HUDEP-2 (cell line): Measurements from ENCODE around the gene MED16.

Experiments
- DNase-seq, 76 experiments: peaks; one replicate each; lab custom pipeline; 2025; ENCODE audit not compliant: unreplicated experiment in 76 of 76; lab: John Stamatoyannopoulos, UW

MED16 gene

DNA sequence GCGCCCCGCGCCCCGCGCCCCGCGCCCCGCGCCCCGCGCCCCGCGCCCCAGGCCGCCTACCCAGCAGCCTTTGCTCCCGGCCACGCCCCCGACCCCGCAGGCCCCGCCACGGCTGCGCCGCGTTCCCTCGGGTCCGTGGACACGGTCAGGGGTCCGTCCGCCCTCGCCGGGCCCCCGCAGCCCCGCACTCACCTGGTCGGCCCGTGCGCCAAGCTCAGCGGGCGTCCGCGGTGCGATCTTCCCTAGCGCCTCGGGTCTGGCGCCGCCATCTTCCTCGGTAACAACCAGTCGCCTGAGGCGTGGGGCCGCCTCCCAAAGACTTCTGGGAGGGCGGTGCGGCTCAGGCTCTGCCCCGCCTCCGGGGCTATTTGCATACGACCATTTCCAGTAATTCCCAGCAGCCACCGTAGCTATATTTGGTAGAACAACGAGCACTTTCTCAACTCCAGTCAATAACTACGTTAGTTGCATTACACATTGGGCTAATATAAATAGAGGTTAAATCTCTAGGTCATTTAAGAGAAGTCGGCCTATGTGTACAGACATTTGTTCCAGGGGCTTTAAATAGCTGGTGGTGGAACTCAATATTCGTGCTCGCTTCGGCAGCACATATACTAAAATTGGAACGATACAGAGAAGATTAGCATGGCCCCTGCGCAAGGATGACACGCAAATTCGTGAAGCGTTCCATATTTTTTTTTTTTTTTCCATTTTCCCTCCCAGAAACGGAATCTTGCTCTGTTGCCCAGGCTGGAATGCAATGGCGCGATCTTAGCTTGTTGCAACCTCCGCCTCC is at the start of gene MED16, which contains the start of gene RNU6-9:
TSS of gene MED16 (minus strand) at position 294 of the 796 bp plus-strand sequence. CDS start 2,056 bp downstream, outside the sequence.
TSS of gene RNU6-9 (plus strand) at position 591 of the 796 bp plus-strand sequence.
- peak in 72 of 76 experiments; percentile 61 to 96 (median 91) for DNase-seq

- DNase-seq, result no peak
These were observed 49.2 kb upstream of the MED16 start for GRCh38 chr19:942133-942645.

DNA sequence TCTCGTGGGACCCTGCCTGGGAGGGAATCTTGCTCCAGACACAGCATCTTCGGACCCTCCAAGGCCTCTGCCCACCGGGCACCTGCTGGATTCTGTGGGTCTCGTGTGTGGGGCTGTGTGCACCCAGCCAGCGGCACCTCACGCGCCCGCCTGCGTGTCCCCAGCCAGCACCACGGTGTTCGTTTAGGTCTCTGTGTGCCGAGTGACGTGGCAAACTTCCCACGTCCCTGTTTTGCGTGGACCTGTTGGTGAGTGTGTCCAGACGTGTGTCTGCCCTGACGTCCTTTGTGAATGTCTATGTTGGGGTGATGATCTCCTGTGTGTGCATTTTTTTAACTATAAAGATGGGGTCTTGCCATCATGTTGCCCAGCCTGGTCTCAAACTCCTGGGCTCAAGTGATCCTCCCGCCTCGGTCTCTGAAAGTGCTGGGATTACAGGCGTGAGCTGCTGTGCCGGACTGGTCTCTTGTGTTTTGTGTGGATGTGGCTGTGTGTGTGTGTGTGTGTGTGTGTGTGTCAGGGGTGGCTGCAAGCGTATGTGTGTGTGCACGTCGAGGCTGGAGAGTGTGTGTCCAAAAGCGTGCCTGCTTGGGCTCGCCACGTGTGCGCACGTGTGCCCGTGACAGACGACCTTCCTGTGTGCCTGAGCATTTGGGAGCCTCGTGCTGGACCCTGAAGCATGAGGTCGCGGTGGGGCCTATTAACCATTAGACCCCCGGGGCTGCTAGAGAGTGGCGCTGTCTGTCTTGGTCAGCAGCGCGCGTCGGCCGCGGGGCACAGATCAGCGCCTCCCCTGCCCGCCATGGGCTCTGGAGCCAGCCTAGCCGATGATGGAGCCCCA is 48.5 kb upstream of the MED16 start:
- DNase-seq, result peak in 1 of 76 experiments; percentile 46

DNA sequence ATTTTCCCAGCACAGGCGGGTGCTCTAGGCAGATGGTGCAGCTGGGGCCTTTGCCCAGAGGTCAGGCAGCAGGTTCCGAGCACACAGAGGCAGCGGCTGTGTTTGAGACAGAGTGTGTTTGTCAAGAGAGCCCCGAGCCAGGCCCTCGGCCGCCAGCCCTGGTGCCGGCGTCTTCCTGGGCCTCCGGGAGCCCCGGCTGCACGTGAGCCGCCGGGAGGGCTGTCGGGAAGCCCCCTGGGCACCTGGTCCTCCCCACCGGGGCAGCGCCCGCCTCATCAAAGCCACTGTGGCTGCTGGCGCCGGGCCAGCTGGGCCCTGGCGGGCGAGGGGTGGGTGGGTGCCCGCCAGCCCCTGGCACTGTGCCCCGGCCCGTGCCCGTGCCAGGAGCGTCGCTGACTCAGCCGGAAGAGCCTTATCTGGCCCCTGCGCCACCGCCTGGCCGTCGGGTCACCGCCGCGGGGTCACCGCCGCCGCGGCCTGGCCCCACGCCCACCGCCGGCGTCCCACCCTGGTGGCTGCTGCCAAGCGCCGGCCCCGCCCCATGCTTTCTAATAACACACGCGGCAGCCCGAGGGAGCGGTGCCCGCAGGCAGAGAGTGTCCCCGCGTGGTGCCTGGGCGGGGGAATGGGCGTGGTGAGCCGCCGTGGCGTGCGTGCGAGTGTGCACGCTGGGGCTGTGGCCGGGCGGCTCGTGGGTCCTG is 47.8 kb upstream of the MED16 start:
- peak in 74 of 76 experiments; percentile 57 to 98 (median 94) for DNase-seq

- no peak for DNase-seq
These were observed 46.9 kb upstream of the MED16 start for GRCh38 chr19:939922-940321.

- DNase-seq, result no peak
These were observed 46.5 kb upstream of the MED16 start for GRCh38 chr19:939439-939838.

- no peak for DNase-seq
These were observed 45.4 kb upstream of the MED16 start for GRCh38 chr19:938233-938923.

DNA sequence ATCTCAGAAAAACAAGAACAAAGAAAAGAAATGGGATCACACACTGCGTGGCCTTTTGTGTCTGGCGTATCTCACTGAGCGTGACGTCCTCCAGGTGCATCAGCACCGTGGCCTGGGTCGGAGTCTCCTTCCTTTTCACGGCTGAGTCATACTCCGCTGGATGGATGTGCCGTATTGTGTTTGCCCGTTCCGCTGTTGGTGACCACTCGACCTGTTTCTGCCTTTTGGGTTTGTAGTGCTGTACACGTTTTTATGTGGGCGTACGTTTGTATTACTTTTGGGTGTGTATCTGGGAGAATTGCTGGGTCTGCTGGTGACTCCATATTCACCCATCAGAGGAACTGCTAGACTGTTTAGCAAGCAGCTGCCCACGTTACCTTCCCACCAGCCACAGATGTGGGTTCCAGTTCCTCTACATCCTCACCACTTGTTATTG is 44.3 kb upstream of the MED16 start:
- no peak for DNase-seq

DNA sequence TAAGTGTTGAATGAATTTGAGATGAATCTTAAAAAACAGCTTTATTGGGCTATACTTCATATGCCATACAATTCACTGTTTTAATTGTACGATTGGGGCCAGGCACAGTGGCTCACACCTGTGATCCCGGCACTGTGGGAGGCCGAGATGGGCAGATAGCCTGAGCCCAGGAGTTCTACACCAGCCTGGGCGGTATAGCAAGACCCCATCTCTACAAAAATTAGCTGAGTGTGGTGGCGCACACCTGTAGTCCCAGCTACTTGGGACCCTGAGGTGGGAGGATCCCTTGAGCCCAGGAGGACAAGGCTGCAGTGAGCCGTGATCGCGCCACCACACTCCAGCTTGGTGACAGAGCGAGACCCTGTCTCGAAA is 43.2 kb upstream of the MED16 start:
- DNase-seq, result no peak

- DNase-seq, result peak in 59 of 76 experiments; percentile 24 to 73 (median 54)
These were observed 42.0 kb upstream of the MED16 start for GRCh38 chr19:934865-935479.

- no peak for DNase-seq
These were observed 41.3 kb upstream of the MED16 start for GRCh38 chr19:934197-934840.

GRCh38 chr19:933553-933882 is 40.5 kb upstream of the MED16 start:
- no peak for DNase-seq

DNA sequence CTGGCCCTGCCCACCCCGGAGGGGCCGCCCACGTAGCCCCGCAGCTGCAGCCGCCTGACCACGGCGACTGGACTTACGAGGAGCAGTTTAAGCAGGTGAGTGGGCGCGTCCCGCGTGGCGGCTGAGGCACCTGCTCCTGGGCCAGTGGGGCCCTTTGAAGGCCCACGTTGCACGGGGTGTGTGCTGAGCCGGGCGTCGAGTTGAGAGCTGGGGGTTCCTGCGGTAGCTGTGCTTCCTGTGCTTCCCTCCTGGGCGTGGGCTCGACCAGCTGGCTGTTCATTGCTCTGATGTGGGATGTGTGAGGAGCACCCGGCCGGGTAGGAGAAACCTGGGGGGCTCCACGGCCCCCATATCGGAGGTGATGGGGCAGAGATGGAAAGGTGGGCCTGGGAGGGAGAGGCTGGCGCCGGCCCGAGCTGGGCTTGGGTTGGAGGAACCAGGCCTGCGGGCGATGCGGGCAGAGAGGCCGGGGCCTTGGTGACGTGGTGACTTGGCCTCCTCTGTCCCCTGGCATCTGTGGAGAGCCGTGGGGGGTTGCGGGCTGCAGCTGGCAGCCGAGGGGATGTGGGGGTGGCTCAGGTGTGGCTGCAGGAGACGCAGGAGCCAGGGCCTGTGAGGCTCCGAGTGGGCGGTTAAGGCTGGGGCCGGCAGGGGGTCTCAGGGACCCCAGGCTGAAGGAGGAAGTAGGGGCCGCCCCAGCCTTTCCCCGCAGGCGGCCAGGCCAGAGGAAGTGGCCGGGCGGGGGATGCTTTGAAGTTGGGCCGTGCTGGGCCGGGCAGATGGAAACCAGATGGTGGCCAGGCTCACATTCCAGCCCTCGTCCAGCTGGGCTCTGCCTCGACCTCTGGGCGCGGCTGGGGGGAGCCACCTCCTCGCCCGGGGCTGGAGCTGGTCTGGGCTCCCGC is 39.9 kb upstream of the MED16 start:
- DNase-seq, result no peak

- DNase-seq, result no peak
These were observed 39.1 kb upstream of the MED16 start for GRCh38 chr19:931860-932647.

- DNase-seq, result no peak
These were observed 36.9 kb upstream of the MED16 start for GRCh38 chr19:929891-930258.

DNA sequence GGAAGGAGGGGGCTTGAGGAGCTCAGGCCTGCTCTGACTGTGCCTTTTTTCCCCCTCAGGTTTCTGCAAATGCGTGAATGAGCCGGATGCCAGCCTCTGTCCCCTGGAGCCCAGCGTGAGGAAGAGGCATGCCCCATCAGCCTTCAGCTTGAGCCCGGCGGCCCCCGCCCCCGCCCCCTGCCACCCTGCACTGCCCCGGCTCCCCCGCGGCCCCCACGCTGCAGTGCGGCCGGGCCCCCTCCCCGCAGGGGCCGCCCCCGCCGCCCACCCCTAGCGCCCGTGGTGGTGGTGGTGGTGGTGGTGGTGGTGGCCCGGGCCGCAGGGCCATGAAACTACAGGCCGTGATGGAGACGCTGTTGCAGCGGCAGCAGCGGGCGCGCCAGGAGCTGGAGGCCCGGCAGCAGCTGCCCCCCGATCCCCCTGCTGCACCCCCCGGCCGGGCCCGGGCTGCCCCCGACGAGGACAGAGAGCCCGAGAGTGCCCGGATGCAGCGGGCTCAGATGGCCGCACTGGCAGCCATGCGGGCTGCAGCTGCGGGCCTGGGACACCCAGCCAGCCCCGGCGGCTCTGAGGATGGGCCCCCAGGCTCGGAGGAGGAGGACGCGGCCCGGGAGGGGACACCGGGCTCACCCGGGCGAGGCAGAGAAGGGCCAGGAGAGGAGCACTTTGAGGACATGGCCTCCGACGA is 36.4 kb upstream of the MED16 start:
- DNase-seq, result no peak
